Midbrain (tissue), 1 donor: ENCODE results near the gene MGMT.

ENCODE experiments used
- DNase-seq: peaks from one replicate; lab custom pipeline; 2025; lab: John Stamatoyannopoulos, UW

Gene MGMT

GRCh38 chr10:129593953-129594352, 126.9 kb downstream of the MGMT start:
- no peak for DNase-seq

DNA sequence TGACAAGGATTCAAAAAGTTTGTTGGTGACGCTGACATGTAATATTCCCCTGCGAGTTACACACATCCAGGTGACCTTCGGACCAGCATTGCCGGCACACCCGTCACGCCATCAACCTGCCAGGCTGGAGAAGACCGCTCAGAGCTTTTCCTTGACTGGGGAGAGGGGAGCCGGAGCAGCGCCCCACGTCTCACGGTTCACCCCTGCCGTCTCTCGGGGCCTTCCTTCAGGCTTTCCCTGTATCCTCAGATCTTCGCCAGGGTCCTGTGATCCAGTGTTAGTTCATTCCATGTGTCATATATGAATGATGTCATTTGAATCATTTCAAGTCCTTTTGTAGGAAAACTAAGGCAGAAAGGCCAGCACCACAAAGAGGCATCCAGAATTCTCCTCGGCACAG, 127.8 kb downstream of the MGMT start:
- no peak for DNase-seq

DNA sequence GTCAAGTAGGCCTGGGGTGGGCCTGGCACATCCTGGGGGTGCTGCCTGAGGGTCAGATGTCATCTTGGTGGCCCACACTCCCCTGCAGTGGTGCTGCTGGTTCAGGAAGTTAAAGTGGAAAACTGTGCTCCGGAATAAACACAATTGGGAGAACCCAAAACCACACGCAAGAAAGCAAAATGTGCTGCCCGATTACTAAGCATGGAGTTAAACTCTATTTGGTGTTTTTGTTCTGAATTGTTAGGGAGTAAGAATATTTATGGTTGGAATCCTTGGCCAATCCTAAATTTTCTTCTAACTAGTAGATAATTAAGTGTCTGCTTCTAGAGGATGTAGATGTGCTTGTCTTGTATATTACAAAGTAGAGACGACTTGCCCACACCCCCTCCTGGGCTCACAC, 131.4 kb downstream of the MGMT start:
- no peak for DNase-seq

- no peak for DNase-seq
These were observed 132.1 kb downstream of the MGMT start for GRCh38 chr10:129599160-129599559.

- DNase-seq = no peak
These were observed 134.7 kb downstream of the MGMT start for GRCh38 chr10:129601737-129602136.

DNA sequence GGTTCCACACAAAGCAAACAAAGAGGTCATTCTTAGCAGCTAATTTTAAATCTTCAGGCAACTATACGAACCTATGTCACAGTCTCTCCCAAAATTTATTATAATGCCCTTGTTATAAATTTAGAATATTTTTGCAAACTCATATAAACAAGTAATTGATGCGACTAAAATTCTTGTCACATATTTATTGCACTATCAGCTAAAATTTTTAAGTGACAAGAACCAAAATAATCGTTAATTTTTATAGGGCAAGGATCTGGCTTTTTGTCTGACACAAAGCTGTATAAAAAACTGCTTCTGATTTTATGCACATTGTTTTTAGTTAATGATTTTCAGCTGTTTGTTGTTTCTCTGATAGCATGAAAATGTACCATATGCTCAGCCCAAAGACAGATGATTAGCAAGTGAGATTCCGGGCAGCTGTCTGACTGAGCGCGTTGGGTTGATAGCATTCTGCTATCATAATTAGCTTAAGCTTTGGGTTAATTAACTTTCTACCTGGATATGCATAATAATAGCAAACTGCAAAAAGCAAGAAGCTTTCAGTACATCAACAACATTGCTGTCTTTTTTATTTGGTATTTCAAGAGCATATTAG, 136.0 kb downstream of the MGMT start:
- DNase-seq = no peak

- no peak for DNase-seq
These were observed 137.4 kb downstream of the MGMT start for GRCh38 chr10:129604333-129605032.

GRCh38 chr10:129605266-129605985, 138.4 kb downstream of the MGMT start:
- DNase-seq = no peak

DNA sequence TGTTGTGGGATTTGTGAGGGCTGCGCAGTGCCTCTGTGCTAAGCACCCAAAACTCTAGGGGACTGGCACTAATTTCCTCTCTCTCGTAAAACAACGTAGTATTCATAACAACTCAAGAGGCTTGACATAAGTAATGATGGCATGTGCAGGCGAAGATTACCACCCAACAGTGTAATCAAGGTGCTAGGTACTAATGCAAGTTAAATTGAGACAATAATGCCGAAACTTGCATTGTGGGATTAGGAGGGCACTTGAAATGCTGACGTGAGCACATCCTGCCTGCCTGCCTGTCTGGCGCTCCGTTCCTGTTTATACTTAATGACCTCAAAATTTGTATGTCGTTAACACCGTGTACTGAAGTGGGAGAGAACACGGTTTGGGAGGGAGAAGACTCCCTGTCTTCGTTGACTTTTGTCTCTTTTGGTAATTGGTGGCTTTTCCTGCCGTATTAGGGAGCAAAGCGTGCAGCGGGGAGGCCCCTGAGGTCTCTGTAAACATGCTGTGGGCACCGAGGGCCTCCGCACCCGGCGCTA, 139.0 kb downstream of the MGMT start:
- no peak for DNase-seq

- no peak for DNase-seq
These were observed 140.6 kb downstream of the MGMT start for GRCh38 chr10:129607607-129608109.

DNA sequence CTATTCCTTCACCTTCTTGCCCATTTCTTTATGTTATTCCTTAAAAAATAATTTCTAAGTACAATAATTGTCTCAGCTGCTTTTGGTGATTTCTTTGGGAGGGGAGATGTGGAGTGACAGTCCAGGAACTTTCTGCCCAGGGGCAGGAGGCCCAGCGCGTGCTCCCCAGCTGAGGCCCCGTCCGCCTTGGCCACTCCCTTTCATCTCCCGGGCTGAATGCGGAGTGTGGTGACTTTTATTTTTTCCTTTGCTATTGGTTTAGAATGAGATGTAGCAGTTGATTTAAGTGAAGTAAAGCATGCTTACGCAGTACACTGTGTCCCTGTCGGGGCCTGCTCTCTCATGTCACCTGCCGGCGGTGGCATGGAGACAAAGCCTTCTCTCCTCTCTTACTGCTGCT, 141.6 kb downstream of the MGMT start:
- no peak for DNase-seq

DNA sequence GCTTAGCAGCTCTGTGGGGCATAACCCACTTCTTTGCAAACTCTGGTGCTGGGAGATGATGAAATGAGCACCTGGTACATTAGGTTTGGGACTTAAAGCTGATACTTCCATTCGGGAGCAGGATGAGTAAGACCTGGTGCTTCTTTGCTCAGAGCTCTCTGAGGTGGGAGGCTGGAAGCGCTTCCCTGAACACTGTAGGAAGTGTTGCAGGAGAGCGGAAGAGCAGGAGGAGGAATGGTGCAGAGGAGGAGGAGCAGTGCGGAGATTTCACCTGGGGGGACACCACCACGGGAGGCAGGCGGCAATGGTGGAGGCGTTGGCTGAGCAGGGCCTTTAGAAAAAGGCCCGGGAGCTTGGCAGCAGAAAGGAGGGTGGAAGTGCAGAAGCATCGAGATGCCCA, 142.5 kb downstream of the MGMT start:
- DNase-seq = no peak

DNA sequence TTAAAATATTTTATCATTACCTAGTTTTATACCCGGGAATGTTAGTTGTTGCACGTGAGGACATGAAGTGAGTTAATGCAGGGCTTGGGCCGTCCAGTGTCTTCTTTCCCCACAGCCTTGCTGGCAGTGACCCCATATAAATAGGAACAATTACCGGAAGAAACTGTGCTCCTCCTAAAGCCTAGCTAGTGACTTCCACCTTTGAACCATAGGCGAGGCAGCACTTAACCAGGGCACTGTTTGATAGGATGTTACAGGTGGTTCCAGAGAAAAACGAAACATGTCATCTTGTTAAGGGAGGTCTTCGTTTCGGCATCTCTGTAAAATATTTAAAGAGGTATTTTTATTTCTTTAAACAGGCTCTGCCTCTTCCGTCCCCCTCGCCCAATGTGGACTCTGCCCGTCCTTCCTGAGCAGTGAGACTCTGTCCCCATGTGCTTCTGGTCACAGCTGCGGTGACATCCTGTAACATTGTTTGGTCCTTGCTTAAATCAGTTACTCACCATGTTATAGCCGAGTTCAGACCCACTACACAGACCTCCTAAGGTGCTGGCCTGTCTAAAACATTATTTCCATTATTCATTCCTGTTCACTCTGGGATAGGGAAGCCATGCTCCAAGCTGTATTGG, 145.6 kb downstream of the MGMT start:
- no peak for DNase-seq

DNA sequence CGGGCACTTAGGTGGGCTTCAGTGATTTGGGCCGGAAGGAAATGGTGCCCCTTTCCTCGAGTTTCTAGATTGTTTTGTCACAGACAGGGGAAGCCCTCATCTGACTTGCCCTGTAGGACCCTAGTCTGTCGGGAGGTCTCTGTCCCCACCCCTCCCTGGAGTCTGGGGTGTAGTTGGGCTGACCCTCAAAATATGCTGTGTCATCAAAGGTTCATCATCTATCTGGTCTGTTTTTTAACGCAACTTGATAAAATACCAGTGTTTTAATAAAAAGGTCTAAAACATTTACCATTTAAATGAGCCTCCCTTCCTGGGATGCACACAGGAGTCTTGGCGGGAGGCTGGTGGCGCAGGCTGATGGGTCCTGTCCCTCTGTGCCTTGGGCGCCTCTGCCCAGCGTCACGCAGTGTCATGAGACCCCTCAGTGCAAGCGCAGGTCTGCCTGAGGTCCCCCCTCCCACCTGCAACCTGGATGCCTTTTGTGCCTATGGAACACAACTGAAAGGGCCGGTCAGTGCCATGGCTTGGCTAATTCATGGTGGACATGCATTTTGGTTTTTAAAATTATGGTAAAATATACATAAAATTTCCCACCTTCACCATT, 146.4 kb downstream of the MGMT start:
- DNase-seq = no peak

DNA sequence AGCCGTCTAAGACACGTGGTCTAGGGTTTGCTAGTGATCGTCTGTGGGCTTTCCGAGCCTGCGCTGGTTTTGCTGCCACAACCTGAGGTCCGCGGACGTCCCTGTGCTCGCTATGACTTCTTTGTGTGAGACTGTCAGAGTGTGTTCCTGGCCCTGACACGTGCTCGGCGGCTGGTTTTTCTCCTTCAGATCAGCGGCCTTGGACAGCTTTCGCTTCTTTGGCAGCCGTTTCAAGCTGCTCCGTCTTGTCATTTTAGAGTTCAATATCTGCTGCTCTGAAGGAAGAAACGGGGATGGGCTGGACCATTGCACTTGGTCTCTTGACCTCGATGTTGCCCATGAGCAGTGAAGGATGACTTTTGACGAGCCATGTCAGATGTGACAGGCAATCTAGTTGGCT, 147.3 kb downstream of the MGMT start:
- no peak for DNase-seq

DNA sequence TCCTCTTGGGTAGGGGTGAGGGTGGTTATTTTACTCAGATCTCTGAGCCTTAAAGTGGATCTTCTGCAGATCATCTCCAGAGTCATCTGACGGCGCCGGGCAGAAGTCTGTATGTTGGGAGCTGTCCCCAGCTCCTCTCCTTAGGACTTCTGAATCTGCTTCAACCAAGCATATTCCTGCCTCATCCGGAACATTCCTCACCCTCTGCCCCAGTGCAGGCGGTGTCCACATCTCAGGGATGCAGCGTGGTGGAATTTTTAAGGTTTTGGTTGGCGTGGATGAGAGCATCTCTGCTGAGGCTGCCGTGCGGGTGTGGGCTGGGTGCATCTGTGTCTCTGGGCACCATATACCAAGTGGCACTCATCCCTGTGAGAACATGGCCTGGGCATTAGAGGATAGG, 148.3 kb downstream of the MGMT start:
- DNase-seq = no peak

- DNase-seq = no peak
These were observed 149.0 kb downstream of the MGMT start for GRCh38 chr10:129615921-129616525.

GRCh38 chr10:129617768-129618167, 150.7 kb downstream of the MGMT start:
- no peak for DNase-seq

- DNase-seq = no peak
These were observed 154.0 kb downstream of the MGMT start for GRCh38 chr10:129621062-129621461.

GRCh38 chr10:129621693-129622092, 154.7 kb downstream of the MGMT start:
- DNase-seq = no peak

DNA sequence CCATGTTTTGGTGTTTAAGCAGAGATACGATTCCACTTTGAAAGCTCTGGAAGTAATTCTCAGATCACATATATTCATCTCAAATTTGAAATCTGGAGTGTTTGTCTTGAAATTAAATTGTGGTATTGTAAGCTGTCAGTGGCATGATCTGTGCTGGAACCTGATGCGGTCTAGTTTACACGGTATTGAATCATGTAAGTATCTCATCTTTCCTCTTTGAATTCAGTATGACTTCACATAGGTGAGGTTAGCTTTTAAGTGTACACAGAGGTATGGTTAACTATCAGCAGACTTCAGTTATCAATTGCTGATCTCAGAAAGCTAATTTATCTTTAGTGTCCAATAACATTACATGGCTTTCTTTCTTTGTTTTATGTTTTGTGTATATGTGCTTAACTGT, 155.2 kb downstream of the MGMT start:
- DNase-seq = no peak

GRCh38 chr10:129622736-129623135, 155.7 kb downstream of the MGMT start:
- no peak for DNase-seq
